ENCODE data around the gene CHRM4. TPM values are rescaled to one million over a fixed set of nuclear protein-coding genes. Genes with fewer than 3 reads are reported as not detected.
"Not testable (repeated sequence)": the region's sequence is repeated elsewhere in the genome, so short reads cannot be mapped to it uniquely, and the experiment has no call there.

Gene CHRM4
- total RNA-seq, 1 experiment from 2014 or later, result not detected

- Mint-ChIP-seq H3K36me3 (ENCODE audit: insufficient read depth, unreplicated experiment) (peaks cover 29% of the 10 kb centered on the region), H3K9me3 (ENCODE audit: low read depth, unreplicated experiment) (no peaks in the 10 kb centered on the region)
Observed at GRCh38 chr11:46374815-46375214, 16.8 kb downstream of the CHRM4 start.

GRCh38 chr11:46373787-46374740 is 17.5 kb downstream of the CHRM4 start:
- CTCF ChIA-PET, result no interaction called here
- peaks cover 29% of the 10 kb centered on the region for H3K36me3 Mint-ChIP-seq (ENCODE audit: insufficient read depth, unreplicated experiment)
- H3K9me3 Mint-ChIP-seq (ENCODE audit: low read depth, unreplicated experiment), result no peaks in the 10 kb centered on the region
- no peak for TF ChIP-seq CTCF (IDR thresholded peaks at IDR 0.05; ENCODE audit: unreplicated experiment)
- no peaks in the 10 kb centered on the region for H3K4me1 Mint-ChIP-seq (ENCODE audit: low read depth, unreplicated experiment)
- no peak overlapping the region for H3K4me3 Mint-ChIP-seq (ENCODE audit: low read depth, unreplicated experiment)
- intact Hi-C loops (cut with micrococcal nuclease; ENCODE audit: unreplicated experiment), result no loop called here
- H3K27ac Mint-ChIP-seq (ENCODE audit: unreplicated experiment), result no peak overlapping the region
- H3K27me3 Mint-ChIP-seq (ENCODE audit: unreplicated experiment), result no peaks in the 10 kb centered on the region
- no peak for DNase-seq
- no TSS peak for BruUV-seq (replicated peaks)

More at GRCh38 chr11:46374815-46375214, 16.8 kb downstream of the CHRM4 start:
- intact Hi-C loops (cut with micrococcal nuclease; ENCODE audit: unreplicated experiment), result no loop called here
- DNase-seq, result no peak
- no peak overlapping the region for H3K27ac Mint-ChIP-seq (ENCODE audit: unreplicated experiment)
- no peak for TF ChIP-seq CTCF (IDR thresholded peaks at IDR 0.05; ENCODE audit: unreplicated experiment)
- H3K4me1 Mint-ChIP-seq (ENCODE audit: low read depth, unreplicated experiment), result no peaks in the 10 kb centered on the region
- H3K4me3 Mint-ChIP-seq (ENCODE audit: low read depth, unreplicated experiment), result no peak overlapping the region
- no TSS peak for BruUV-seq (replicated peaks)
- no peaks in the 10 kb centered on the region for H3K27me3 Mint-ChIP-seq (ENCODE audit: unreplicated experiment)
- CTCF ChIA-PET, result no interaction called here

GRCh38 chr11:46372501-46372900 is 19.1 kb downstream of the CHRM4 start:
- H3K27me3 Mint-ChIP-seq (ENCODE audit: unreplicated experiment); intact Hi-C loops (cut with micrococcal nuclease; ENCODE audit: unreplicated experiment); CTCF ChIA-PET; DNase-seq; H3K4me1 Mint-ChIP-seq (ENCODE audit: low read depth, unreplicated experiment); H3K9me3 Mint-ChIP-seq (ENCODE audit: low read depth, unreplicated experiment); H3K27ac Mint-ChIP-seq (ENCODE audit: unreplicated experiment); H3K4me3 Mint-ChIP-seq (ENCODE audit: low read depth, unreplicated experiment); BruUV-seq (replicated peaks): not testable (repeated sequence)
- peaks cover 29% of the 10 kb centered on the region for H3K36me3 Mint-ChIP-seq (ENCODE audit: insufficient read depth, unreplicated experiment)

GRCh38 chr11:46372086-46372485 is 19.5 kb downstream of the CHRM4 start:
- Mint-ChIP-seq H3K27me3 (ENCODE audit: unreplicated experiment) (no peaks in the 10 kb centered on the region), H3K4me1 (ENCODE audit: low read depth, unreplicated experiment) (no peaks in the 10 kb centered on the region), H3K36me3 (ENCODE audit: insufficient read depth, unreplicated experiment) (peaks cover 26% of the 10 kb centered on the region), H3K4me3 (ENCODE audit: low read depth, unreplicated experiment) (no peak overlapping the region), H3K9me3 (ENCODE audit: low read depth, unreplicated experiment) (no peaks in the 10 kb centered on the region), H3K27ac (ENCODE audit: unreplicated experiment) (no peak overlapping the region)
- no peak for DNase-seq
- BruUV-seq (replicated peaks), result no TSS peak
- CTCF ChIA-PET, result no interaction called here
- TF ChIP-seq CTCF (IDR thresholded peaks at IDR 0.05; ENCODE audit: unreplicated experiment), result no peak
- intact Hi-C loops (cut with micrococcal nuclease; ENCODE audit: unreplicated experiment), result no loop called here

GRCh38 chr11:46371262-46371661 is 20.3 kb downstream of the CHRM4 start:
- BruUV-seq (replicated peaks); intact Hi-C loops (cut with micrococcal nuclease; ENCODE audit: unreplicated experiment); H3K9me3 Mint-ChIP-seq (ENCODE audit: low read depth, unreplicated experiment); H3K4me3 Mint-ChIP-seq (ENCODE audit: low read depth, unreplicated experiment); H3K27ac Mint-ChIP-seq (ENCODE audit: unreplicated experiment); CTCF ChIA-PET; DNase-seq; H3K27me3 Mint-ChIP-seq (ENCODE audit: unreplicated experiment); H3K4me1 Mint-ChIP-seq (ENCODE audit: low read depth, unreplicated experiment): not testable (repeated sequence)
- H3K36me3 Mint-ChIP-seq (ENCODE audit: insufficient read depth, unreplicated experiment), result peaks cover 23% of the 10 kb centered on the region
